B cell (primary cell): ENCODE data around the gene TSSK6. TPM values are rescaled to one million over a fixed set of nuclear protein-coding genes. Genes with fewer than 3 reads are reported as not detected.

Experiments used
- ATAC-seq: fragments of 200-7000 bp; cut with Tn5 transposase; one replicate; pipeline ENCODE4 v1.10.0; 2021; ENCODE audit warnings: low read depth, mild to moderate bottlenecking, moderate number of reproducible peaks, moderate library complexity
- CTCF ChIA-PET: fragments of 350-600 bp; sonication (Branson Sonifier 250); formaldehyde crosslinking; loops from one replicate; lab custom pipeline; 2021; ENCODE audit warnings: antibody characterized with exemption, inconsistent platforms; lab: Charles Lee
- POLR2A ChIA-PET: fragments of 350-600 bp; sonication (Branson Sonifier 250); formaldehyde crosslinking; loops from one replicate; lab custom pipeline; 2021; ENCODE audit warnings: antibody characterized with exemption; lab: Charles Lee
- DNase-seq: peaks from one replicate; pipeline ENCODE4 v3.0.0; 2013
- H2AFZ ChIP-seq: 2 replicates; pipeline ENCODE4 v1.6.1; 2012; ENCODE audit warnings: mild to moderate bottlenecking, low read depth, low read length; ENCODE audit not compliant: insufficient read depth, poor library complexity, severe bottlenecking
- H3K27ac ChIP-seq, 2 donors: 1 replicate in 1 of 2; 2 replicates in 1 of 2; pipeline ENCODE4 v1.5.1; 2012 to 2013; ENCODE audit warnings: low read length in 2 of 2, mild to moderate bottlenecking in 2 of 2, moderate library complexity in 1 of 2
- H3K27me3 ChIP-seq, 4 experiments: fragments of 200-600 bp in 1 of 4; sonication (generic) in 1 of 4; replicated peaks in 1 of 4; 1 replicate in 2 of 4; 2 replicates in 2 of 4; pipeline versions ENCODE4 v1.6.1 to v1.7.0; 2013 to 2016; ENCODE audit warnings: low read length in 3 of 4, mild to moderate bottlenecking in 2 of 4, mixed read lengths in 1 of 4, moderate library complexity in 1 of 4; ENCODE audit not compliant: insufficient read depth in 4 of 4, control insufficient read depth in 3 of 4; ENCODE audit errors: control extremely low read depth in 1 of 4
- H3K36me3 ChIP-seq, 2 experiments: replicated peaks in 1 of 2; 1 replicate in 1 of 2; 2 replicates in 1 of 2; pipeline versions ENCODE4 v1.6.1 to v1.7.1; 2013; ENCODE audit warnings: low read length in 1 of 2; ENCODE audit not compliant: insufficient read depth in 2 of 2, control insufficient read depth in 1 of 2; ENCODE audit errors: control extremely low read depth in 1 of 2, extremely low read depth in 1 of 2
- H3K4me1 ChIP-seq, 2 donors: fragments of 200-600 bp in 1 of 2; sonication (generic) in 1 of 2; 1 replicate in 1 of 2; 2 replicates in 1 of 2; pipeline versions ENCODE4 v1.5.1 to v1.6.1; 2013 to 2017; ENCODE audit warnings: low read length in 2 of 2; ENCODE audit not compliant: control insufficient read depth in 2 of 2, insufficient read depth in 2 of 2
- H3K4me2 ChIP-seq: replicated peaks from 2 replicates; pipeline ENCODE3; 2012; ENCODE audit warnings: mild to moderate bottlenecking, low read depth, low read length; ENCODE audit not compliant: poor library complexity, severe bottlenecking
- H3K4me3 ChIP-seq, 5 experiments: fragments of 200-600 bp in 1 of 5; sonication (generic) in 1 of 5; 1 replicate in 3 of 5; 2 replicates in 2 of 5; pipeline versions ENCODE4 v1.5.1 to v1.7.0; 2011 to 2016; ENCODE audit warnings: low read length in 4 of 5, mild to moderate bottlenecking in 4 of 5, low read depth in 2 of 5, control low read depth in 1 of 5, moderate library complexity in 1 of 5; ENCODE audit not compliant: insufficient read depth in 1 of 5; ENCODE audit errors: control extremely low read depth in 1 of 5, extremely low read depth in 1 of 5
- H3K79me2 ChIP-seq: fragments of 200-600 bp; sonication (generic); one replicate; pipeline ENCODE4 v1.6.0; 2016; ENCODE audit warnings: low read length; ENCODE audit not compliant: control insufficient read depth, insufficient read depth
- H3K9ac ChIP-seq: fragments of 200-600 bp; sonication (generic); 2 replicates; pipeline ENCODE4 v1.6.1; 2017; ENCODE audit warnings: mild to moderate bottlenecking, low read length, moderate library complexity
- H3K9me3 ChIP-seq, 3 donors: one replicate each; pipeline versions ENCODE4 v1.6.1 to v1.7.1; 2013; ENCODE audit warnings: low read length in 2 of 3; ENCODE audit not compliant: control insufficient read depth in 2 of 3, insufficient read depth in 1 of 3; ENCODE audit errors: control extremely low read depth in 1 of 3
- H4K20me1 ChIP-seq: 2 replicates; pipeline ENCODE4 v1.6.0; 2012; ENCODE audit warnings: mild to moderate bottlenecking, low read length; ENCODE audit not compliant: insufficient read depth, control insufficient read depth, poor library complexity, severe bottlenecking
- H3K27ac Mint-ChIP-seq: one replicate; pipeline ENCODE4 v1.8.0; 2021; ENCODE audit warnings: mixed read lengths
- H3K27me3 Mint-ChIP-seq: one replicate; pipeline ENCODE4 v1.8.0; 2021; ENCODE audit warnings: mixed read lengths
- H3K4me1 Mint-ChIP-seq: one replicate; pipeline ENCODE4 v1.8.0; 2021; ENCODE audit warnings: mixed read lengths
- H3K4me3 Mint-ChIP-seq: one replicate; pipeline ENCODE4 v1.8.0; 2021; ENCODE audit warnings: mixed read lengths
- H3K9me3 Mint-ChIP-seq: one replicate; pipeline ENCODE4 v1.8.0; 2022; ENCODE audit warnings: mixed read lengths; ENCODE audit not compliant: insufficient read depth
- CTCF ChIP-seq: fragments of 200-600 bp; IDR thresholded peaks from one replicate; pipeline ENCODE4 v1.8.0; 2022; ENCODE audit warnings: antibody characterized with exemption, mild to moderate bottlenecking
- EZH2 ChIP-seq: IDR thresholded peaks from 2 replicates; pipeline ENCODE4 v1.6.1; 2012; ENCODE audit warnings: borderline replicate concordance, low read depth, mild to moderate bottlenecking, moderate library complexity, low read length; ENCODE audit not compliant: insufficient read depth, poor library complexity, severe bottlenecking
- WGBS: methylation state at CpG from one replicate; pipeline ENCODE4 v1.1.5; 2013; ENCODE audit warnings: missing lambda C conversion rate; ENCODE audit not compliant: insufficient coverage; 5-methylcytosine and 5-hydroxymethylcytosine counted together
- intact Hi-C: fragments of 100-400 bp; cut with micrococcal nuclease; formaldehyde crosslinking; loops from one replicate; pipeline ENCODE4 v1.10.0; 2022
- polyA plus RNA-seq: library from polyadenylated mRNA; depleted of rRNA; stranded (reverse); fragments of >200 nt; gene quantifications from 2 replicates; pipeline ENCODE4 v1.2.3, GENCODE V29; 2012
- total RNA-seq, 2 donors: library from RNA; stranded (reverse); fragments of 120-200 nt in 1 of 2; gene quantifications; 1 replicate in 1 of 2; 2 replicates in 1 of 2; pipeline versions ENCODE4 v1.2.3 to v1.2.4, GENCODE V29; 2013 to 2022

The TSSK6 gene
- total and polyA plus RNA-seq, 2 donors (not counting 1 experiment from before 2014, with no cell fraction given): 8.9 to 9.6 TPM

GRCh38 chr19:19477705-19478383 lies 37.5 kb downstream of the TSSK6 start:
- Histone ChIP-seq H3K4me2 (no peak overlapping the region), H3K4me3 (no peak overlapping the region), H3K9ac (no peak overlapping the region), H3K9me3 (no peaks in the 10 kb centered on the region), H3K79me2 (peaks cover 97% of the 10 kb centered on the region), H3K27me3 (no peaks in the 10 kb centered on the region), H2AFZ (no peak overlapping the region), H3K4me1 (peaks cover 0 to 22% of the 10 kb centered on the region in 2 donors), H4K20me1 (peaks cover 29% of the 10 kb centered on the region), H3K36me3 (peaks cover 0 to 37% of the 10 kb centered on the region in 2 experiments), H3K27ac (no peak overlapping the region)
- peaks cover 43% of the 10 kb centered on the region for H3K4me1 Mint-ChIP-seq
- DNase-seq (no peak), ATAC-seq (no peak)
- no peaks in the 10 kb centered on the region for H3K27me3 Mint-ChIP-seq
- WGBS: over 99% methylated on average over 10 of the region's 10 CpGs
- POLR2A ChIA-PET: no interaction called here
- CTCF ChIA-PET: interaction anchor here (2.0 to 3.0 kb wide), 2 partner anchors 12 to 73 kb away, joined by 6 to 13 read pairs; partner anchors contain the start of gene GATAD2A
- no peak overlapping the region for H3K4me3 Mint-ChIP-seq
- H3K27ac Mint-ChIP-seq: peak overlapping the region; percentile 46
- no peaks in the 10 kb centered on the region for H3K9me3 Mint-ChIP-seq
- no peak for TF ChIP-seq EZH2
- intact Hi-C loops: no loop called here

GRCh38 chr19:19475849-19476828 lies 39.2 kb downstream of the TSSK6 start:
- CTCF ChIA-PET: interaction anchor here (0.6 to 3.0 kb wide), 3 partner anchors 14 to 78 kb away, joined by 3 to 13 read pairs (median 6); partner anchors contain the start of gene GATAD2A
- Mint-ChIP-seq H3K27me3 (no peaks in the 10 kb centered on the region), H3K4me1 (peaks cover 55% of the 10 kb centered on the region), H3K4me3 (no peak overlapping the region), H3K9me3 (no peaks in the 10 kb centered on the region), H3K27ac (no peak overlapping the region)
- no peak for TF ChIP-seq CTCF
- TF ChIP-seq EZH2: no peak
- ATAC-seq (no peak), DNase-seq (no peak)
- no peak overlapping the region for H3K4me2 ChIP-seq
- peaks cover 0 to 34% of the 10 kb centered on the region in 2 experiments for H3K36me3 ChIP-seq
- H3K9me3 ChIP-seq: no peaks in the 10 kb centered on the region
- no peaks in the 10 kb centered on the region for H3K27me3 ChIP-seq
- no peak overlapping the region for H3K9ac ChIP-seq
- peaks cover 32% of the 10 kb centered on the region for H4K20me1 ChIP-seq
- peak overlapping the region in 1 of 2 donors; percentile 34 for H3K27ac ChIP-seq
- H3K4me1 ChIP-seq: peaks cover 17 to 39% of the 10 kb centered on the region in 2 donors
- peaks cover 97% of the 10 kb centered on the region for H3K79me2 ChIP-seq
- no peak overlapping the region for H3K4me3 ChIP-seq
- intact Hi-C loops: no loop called here
- no peak overlapping the region for H2AFZ ChIP-seq
- 74% methylated on average over 18 of the region's 19 CpGs for WGBS
- POLR2A ChIA-PET: no interaction called here
